A673 (cell line): ENCODE measurements around the gene FAM234B. TPM values are rescaled to one million over a fixed set of nuclear protein-coding genes. Genes with fewer than 3 reads are reported as not detected.

Experiments
- BruUV-seq: library from RNA; stranded (reverse); fragments of 400-500 nt; replicated peaks from 2 replicates; lab custom pipeline; 2021; lab: Mats Ljungman, UMichigan
- CTCF ChIA-PET: fragments of 300-600 bp; sonication (Branson Sonifier 250); formaldehyde crosslinking; loops from one replicate; lab custom pipeline; 2022; ENCODE audit warnings: antibody characterized with exemption; lab: Charles Lee
- POLR2A ChIA-PET: fragments of 300-600 bp; sonication (Branson Sonifier 250); formaldehyde crosslinking; loops from one replicate; lab custom pipeline; 2022; ENCODE audit warnings: antibody characterized with exemption; ENCODE audit not compliant: low non-redundant PET; lab: Charles Lee
- DNase-seq: peaks from one replicate; pipeline ENCODE4 v3.0.0-alpha.2; 2015; ENCODE audit warnings: low spot score
- H3K27ac ChIP-seq: fragments of 200-600 bp; sonication (generic); 2 replicates; pipeline ENCODE4 v1.5.1; 2016; ENCODE audit warnings: mixed run types, low read depth, mild to moderate bottlenecking, mixed read lengths, antibody characterized with exemption, low read length; ENCODE audit not compliant: poor library complexity, severe bottlenecking
- H3K27me3 ChIP-seq: fragments of 200-600 bp; sonication (generic); replicated peaks from 2 replicates; pipeline ENCODE4 v1.6.1; 2017; ENCODE audit warnings: mixed run types, low read depth, mild to moderate bottlenecking, mixed read lengths, antibody characterized with exemption, low read length; ENCODE audit not compliant: insufficient read depth, poor library complexity
- H3K36me3 ChIP-seq: fragments of 200-600 bp; sonication (generic); 2 replicates; pipeline ENCODE4 v1.6.1; 2016; ENCODE audit warnings: mixed run types, mild to moderate bottlenecking, mixed read lengths, antibody characterized with exemption, low read length; ENCODE audit not compliant: insufficient read depth, poor library complexity, severe bottlenecking
- H3K4me1 ChIP-seq: fragments of 200-600 bp; sonication (generic); 2 replicates; pipeline ENCODE4 v1.6.1; 2017; ENCODE audit warnings: mixed run types, mild to moderate bottlenecking, mixed read lengths, antibody characterized with exemption, low read length; ENCODE audit not compliant: insufficient read depth, poor library complexity, severe bottlenecking
- H3K4me3 ChIP-seq: fragments of 200-600 bp; sonication (generic); 2 replicates; pipeline ENCODE4 v1.5.1; 2016; ENCODE audit warnings: low read depth, mixed run types, mild to moderate bottlenecking, mixed read lengths, low read length; ENCODE audit not compliant: poor library complexity, severe bottlenecking
- H3K9me3 ChIP-seq: fragments of 200-600 bp; sonication (generic); 2 replicates; pipeline ENCODE4 v1.6.1; 2016; ENCODE audit warnings: mixed run types, low read depth, mild to moderate bottlenecking, mixed read lengths, antibody characterized with exemption, low read length; ENCODE audit not compliant: poor library complexity, severe bottlenecking
- CTCF ChIP-seq: fragments of 300-800, 200-600 bp; sonication (generic); conservative IDR thresholded peaks from 2 replicates; pipeline ENCODE4 v1.5.1; 2017; ENCODE audit warnings: low read depth, mild to moderate bottlenecking, antibody characterized with exemption, low read length, moderate library complexity, mixed read lengths
- EZH2 ChIP-seq: fragments of 200-600 bp; sonication (generic); IDR thresholded peaks from 2 replicates; pipeline ENCODE4 v1.6.1; 2017; ENCODE audit warnings: borderline replicate concordance, low read depth, mild to moderate bottlenecking, mixed read lengths, antibody characterized with exemption, low read length; ENCODE audit not compliant: poor library complexity, severe bottlenecking
- intact Hi-C: fragments of 100-400 bp; cut with micrococcal nuclease; formaldehyde crosslinking; loops from one replicate; pipeline ENCODE4 v1.10.0; 2022; ENCODE audit not compliant: unreplicated experiment
- total RNA-seq: library from RNA; stranded (reverse); gene quantifications from 2 replicates; pipeline ENCODE4 v1.2.3, GENCODE V29; 2021

FAM234B gene
- total RNA-seq, 1 experiment from 2014 or later: 11.8 TPM

- no TSS peak for BruUV-seq
- intact Hi-C loops: no loop called here
- POLR2A ChIA-PET: no interaction called here
These were observed 1.4 kb upstream of the FAM234B start for GRCh38 chr12:13042666-13043230.

GRCh38 chr12:13044906-13045299 is 722 bp downstream of the FAM234B start:
- Histone ChIP-seq H3K4me3 (peak overlapping the region; percentile 97), H3K27me3 (no peaks in the 10 kb centered on the region), H3K9me3 (no peaks in the 10 kb centered on the region), H3K27ac (peak overlapping the region; percentile 64), H3K4me1 (peaks cover 7% of the 10 kb centered on the region), H3K36me3 (no peaks in the 10 kb centered on the region)
- intact Hi-C loops: no loop called here
- DNase-seq: no peak
- TSS peak; percentile 38 for BruUV-seq
- ChIA-PET CTCF (interaction anchor here (0.6 kb wide), 1 partner anchor 128 kb away, joined by 5 read pairs; no protein-coding TSS in a partner anchor), POLR2A (interaction anchor here (0.6 kb wide), 1 partner anchor 14 kb away, joined by 3 read pairs; no protein-coding TSS in a partner anchor)
- TF ChIP-seq EZH2 (no peak), CTCF (no peak)

More at GRCh38 chr12:13042666-13043230, 1.4 kb upstream of the FAM234B start:
- TF ChIP-seq CTCF: no peak
- no peak for TF ChIP-seq EZH2
- DNase-seq: no peak
- H3K27me3 ChIP-seq: no peaks in the 10 kb centered on the region
- H3K4me3 ChIP-seq: no peak overlapping the region
- CTCF ChIA-PET: no interaction called here
- no peaks in the 10 kb centered on the region for H3K36me3 ChIP-seq
- no peak overlapping the region for H3K27ac ChIP-seq
- peaks cover 7% of the 10 kb centered on the region for H3K4me1 ChIP-seq
- H3K9me3 ChIP-seq: no peaks in the 10 kb centered on the region

GRCh38 chr12:13045816-13046215 is 1.6 kb downstream of the FAM234B start:
- H3K27ac ChIP-seq: no peak overlapping the region
- no TSS peak for BruUV-seq
- H3K36me3 ChIP-seq: no peaks in the 10 kb centered on the region
- peak; percentile 11 for DNase-seq
- intact Hi-C loops: no loop called here
- H3K4me3 ChIP-seq: no peak overlapping the region
- no peaks in the 10 kb centered on the region for H3K9me3 ChIP-seq
- no peak for TF ChIP-seq EZH2
- TF ChIP-seq CTCF: no peak
- no peaks in the 10 kb centered on the region for H3K27me3 ChIP-seq
- ChIA-PET POLR2A (no interaction called here), CTCF (no interaction called here)
- peaks cover 7% of the 10 kb centered on the region for H3K4me1 ChIP-seq
